ENCODE data around the gene PSEN2.

PSEN2 gene

DNA sequence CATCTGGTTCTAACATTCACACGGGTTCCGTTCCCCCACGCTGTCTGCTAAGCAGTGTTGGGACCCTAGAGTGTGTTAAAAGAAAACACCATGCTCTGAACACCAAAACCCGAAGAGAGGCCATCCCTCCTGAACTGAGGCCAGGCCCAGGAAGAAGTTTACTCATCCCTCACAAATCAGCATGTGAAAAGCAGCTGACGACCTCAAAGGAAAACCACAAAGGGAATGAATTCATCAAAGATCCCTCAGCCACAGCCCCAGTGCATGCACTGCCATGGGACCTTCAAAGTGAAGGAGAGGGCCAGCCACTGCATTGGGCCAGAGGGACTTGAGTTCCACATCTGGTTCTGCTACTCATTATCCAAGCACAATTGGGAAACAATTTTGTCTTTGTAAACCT is 7.0 kb upstream of the PSEN2 start:
- no peaks in the 10 kb centered on the region for H3K9me3 ChIP-seq
- peak overlapping the region; percentile 70 for H3K4me2 ChIP-seq
- no peaks in the 10 kb centered on the region; the same call in 1 of the 2 replicates for H3K27me3 ChIP-seq
- no peak overlapping the region for H3K9ac ChIP-seq
- no peak for TF ChIP-seq Cebpa-rat (IDR thresholded peaks at IDR 0.05)
- no peaks in the 10 kb centered on the region for H4K20me1 ChIP-seq
- H3K27ac ChIP-seq: no peak overlapping the region
- peaks cover 28% of the 10 kb centered on the region for H3K4me1 ChIP-seq
- H3K36me3 ChIP-seq: no peaks in the 10 kb centered on the region
- H3K4me3 ChIP-seq: no peak overlapping the region

DNA sequence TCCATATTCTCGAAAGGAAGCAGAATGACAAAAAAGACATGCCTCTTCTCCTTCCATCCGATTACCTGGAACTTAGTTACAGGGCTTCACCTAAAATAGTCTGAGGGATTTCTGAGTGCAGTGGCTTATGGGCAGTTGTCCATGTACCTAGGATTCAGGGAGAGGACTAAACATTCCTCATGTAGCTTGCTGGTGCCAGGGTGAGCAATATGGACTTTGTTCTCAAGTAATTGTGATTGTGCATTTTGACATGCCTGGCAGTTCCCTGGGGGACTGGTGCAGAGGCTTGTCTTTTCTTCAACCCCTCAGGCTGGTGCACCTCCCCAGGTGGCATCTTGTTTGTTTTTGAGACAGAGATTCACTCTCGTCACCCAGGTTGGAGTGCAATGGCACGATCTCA is 6.1 kb upstream of the PSEN2 start:
- Histone ChIP-seq H3K4me3 (no peak overlapping the region), H3K4me2 (peak overlapping the region; percentile 70), H3K9me3 (no peaks in the 10 kb centered on the region; the same call in 1 of the 2 replicates), H3K9ac (no peak overlapping the region), H3K27ac (no peak overlapping the region), H3K4me1 (peaks cover 28% of the 10 kb centered on the region), H3K27me3 (peaks cover 4% of the 10 kb centered on the region; the same call in 1 of the 2 replicates), H3K36me3 (no peaks in the 10 kb centered on the region), H4K20me1 (no peaks in the 10 kb centered on the region)
- no peak for TF ChIP-seq Cebpa-rat (IDR thresholded peaks at IDR 0.05)

DNA sequence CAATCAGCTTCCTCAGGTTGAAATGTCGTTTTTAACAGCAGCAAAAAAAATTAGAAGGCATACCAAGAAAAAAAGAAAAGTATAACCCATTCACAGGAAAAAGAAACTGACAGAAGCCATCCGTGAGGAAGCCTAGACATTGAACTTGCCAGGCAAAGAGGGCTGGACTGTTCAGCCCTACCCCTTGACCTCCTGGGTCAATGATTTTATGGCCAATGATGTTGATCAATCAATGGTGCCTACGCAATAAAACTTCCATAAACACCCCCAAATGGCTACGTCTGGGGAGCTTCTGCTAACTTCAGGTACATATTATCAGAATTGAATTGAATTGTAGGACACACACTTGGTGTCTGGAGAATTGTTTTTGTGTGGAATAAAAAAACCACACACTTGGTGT is 4.8 kb upstream of the PSEN2 start:
- TF ChIP-seq Cebpa-rat (IDR thresholded peaks at IDR 0.05): no peak
- no peaks in the 10 kb centered on the region; the same call in 1 of the 2 replicates for H3K9me3 ChIP-seq
- no peaks in the 10 kb centered on the region for H4K20me1 ChIP-seq
- no peaks in the 10 kb centered on the region for H3K36me3 ChIP-seq
- H3K9ac ChIP-seq: no peak overlapping the region
- H3K4me1 ChIP-seq: peaks cover 35% of the 10 kb centered on the region
- no peak overlapping the region for H3K4me2 ChIP-seq
- H3K27ac ChIP-seq: no peak overlapping the region
- no peak overlapping the region for H3K4me3 ChIP-seq
- H3K27me3 ChIP-seq: peaks cover 17% of the 10 kb centered on the region

DNA sequence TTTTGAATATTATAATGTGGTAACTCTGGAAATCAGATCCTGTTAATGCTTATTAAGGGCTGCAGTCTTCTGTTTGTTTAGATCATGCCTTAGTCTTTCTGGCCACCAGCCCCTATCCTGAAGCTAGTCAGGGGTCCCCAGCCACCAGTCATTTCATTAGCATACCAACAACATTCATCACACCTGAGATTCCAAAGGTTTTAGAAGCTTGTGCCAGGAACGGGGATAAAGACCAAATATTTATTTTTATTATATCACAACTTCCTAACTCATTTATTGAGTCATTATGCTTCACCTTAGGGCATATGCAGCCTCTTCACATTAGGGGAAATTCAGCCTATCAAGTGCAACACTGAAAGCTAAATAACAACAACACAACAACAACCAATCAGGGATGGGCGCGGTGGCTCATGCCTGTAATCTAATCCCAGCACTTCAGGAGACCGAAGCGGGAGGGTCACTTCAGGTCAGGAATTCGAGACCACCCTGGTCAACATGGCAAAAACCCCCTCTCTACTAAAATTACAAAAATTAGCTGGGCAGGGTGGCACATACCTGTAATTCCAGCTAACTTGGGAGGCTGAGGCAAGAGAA is 2.9 kb upstream of the PSEN2 start:
- H3K4me3 ChIP-seq: no peak overlapping the region
- no peak for TF ChIP-seq Cebpa-rat (IDR thresholded peaks at IDR 0.05)
- H3K9me3 ChIP-seq: no peaks in the 10 kb centered on the region; the same call in 1 of the 2 replicates
- H3K27ac ChIP-seq: no peak overlapping the region
- no peak overlapping the region for H3K4me2 ChIP-seq
- no peak overlapping the region for H3K9ac ChIP-seq
- H4K20me1 ChIP-seq: no peaks in the 10 kb centered on the region
- peaks cover 36% of the 10 kb centered on the region for H3K27me3 ChIP-seq
- H3K36me3 ChIP-seq: no peaks in the 10 kb centered on the region
- peaks cover 47% of the 10 kb centered on the region for H3K4me1 ChIP-seq

DNA sequence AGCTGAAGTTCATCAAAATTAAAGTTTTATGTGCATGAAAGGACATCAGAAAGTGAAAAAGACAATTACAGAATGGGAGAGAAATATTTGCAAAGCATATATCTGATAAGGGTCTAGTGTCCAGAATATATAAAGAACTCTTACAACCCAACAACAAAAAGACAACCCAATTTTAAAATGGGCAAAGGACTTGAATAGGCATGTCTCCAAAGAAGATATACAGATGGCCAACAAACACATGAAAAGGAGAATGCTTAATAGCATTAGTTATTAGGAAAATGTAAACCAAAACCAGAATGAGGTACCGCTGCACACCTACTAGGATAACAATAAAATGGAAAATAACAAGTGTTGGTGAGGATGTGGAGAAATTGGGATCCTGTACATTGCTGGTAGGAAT is 1.7 kb upstream of the PSEN2 start:
- H3K36me3 ChIP-seq: no peaks in the 10 kb centered on the region
- no peaks in the 10 kb centered on the region for H4K20me1 ChIP-seq
- no peak overlapping the region for H3K4me3 ChIP-seq
- H3K9ac ChIP-seq: no peak overlapping the region
- H3K27me3 ChIP-seq: peaks cover 38% of the 10 kb centered on the region
- no peak overlapping the region for H3K27ac ChIP-seq
- H3K4me1 ChIP-seq: peaks cover 35% of the 10 kb centered on the region
- no peak overlapping the region for H3K4me2 ChIP-seq
- no peaks in the 10 kb centered on the region; the same call in 1 of the 2 replicates for H3K9me3 ChIP-seq
- TF ChIP-seq Cebpa-rat (IDR thresholded peaks at IDR 0.05): no peak

DNA sequence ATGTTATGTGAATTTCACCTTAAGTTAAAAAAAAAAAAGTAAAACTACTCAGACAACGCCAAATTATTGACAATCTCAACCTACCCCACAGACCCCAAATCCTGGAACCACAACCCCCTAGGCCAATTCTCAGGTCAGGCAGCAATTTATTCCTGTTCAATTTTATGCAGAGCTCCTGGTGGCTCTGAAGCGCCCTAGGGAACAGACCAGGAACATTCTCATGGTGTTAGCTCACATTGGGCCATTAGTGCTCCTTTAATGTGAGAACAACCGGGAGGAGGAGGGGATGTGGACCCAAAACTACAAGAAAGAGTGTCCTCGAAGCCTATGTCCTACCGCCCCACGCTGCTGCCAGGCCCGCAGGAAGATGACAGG is 403 bp upstream of the PSEN2 start:
- no peaks in the 10 kb centered on the region for H4K20me1 ChIP-seq
- H3K36me3 ChIP-seq: no peaks in the 10 kb centered on the region
- no peak overlapping the region for H3K9ac ChIP-seq
- H3K4me2 ChIP-seq: peak overlapping the region; percentile 99
- no peak for TF ChIP-seq Cebpa-rat (IDR thresholded peaks at IDR 0.05)
- H3K4me3 ChIP-seq: peak overlapping the region; percentile 83
- H3K9me3 ChIP-seq: no peaks in the 10 kb centered on the region; the same call in 1 of the 2 replicates
- peaks cover 35% of the 10 kb centered on the region for H3K4me1 ChIP-seq
- H3K27ac ChIP-seq: no peak overlapping the region
- H3K27me3 ChIP-seq: peaks cover 38% of the 10 kb centered on the region

DNA sequence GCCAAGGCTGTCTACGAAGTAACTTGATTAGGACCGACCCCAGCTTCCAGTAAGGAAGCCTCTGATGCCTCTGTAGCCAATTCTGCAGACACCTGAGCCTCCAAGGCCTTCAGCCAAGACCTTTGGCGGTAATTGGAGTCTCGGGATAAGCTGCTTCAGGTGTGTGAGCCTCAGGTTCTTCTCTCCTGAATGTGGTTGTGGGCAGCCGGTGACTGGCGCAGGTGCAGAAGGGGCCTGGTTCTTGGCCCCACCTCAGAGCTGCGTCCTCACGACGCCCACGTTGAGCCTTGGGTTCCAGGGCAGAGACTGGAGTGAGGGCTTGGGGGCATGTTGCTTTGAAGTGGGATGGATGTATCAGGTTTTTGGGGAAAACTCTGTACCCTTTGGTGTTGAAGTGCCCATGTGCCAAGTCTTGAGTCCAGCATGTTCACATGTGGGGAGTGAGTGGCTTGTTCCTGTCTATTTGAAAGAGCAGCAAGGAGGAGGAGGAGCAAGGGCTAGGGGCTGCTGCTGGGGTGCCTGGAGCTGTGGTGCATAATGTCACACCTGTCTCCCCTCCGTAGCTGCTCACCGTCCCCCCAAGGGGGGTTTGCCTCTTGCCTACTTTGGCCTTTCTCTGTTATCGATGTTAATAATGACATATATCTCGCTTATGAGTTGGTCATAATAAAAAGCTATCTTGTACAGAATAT is 1.4 kb downstream of the PSEN2 start:
- H3K9ac ChIP-seq: no peak overlapping the region
- peak overlapping the region; percentile 83; the same call in 1 of the 2 replicates for H3K4me3 ChIP-seq
- no peaks in the 10 kb centered on the region for H4K20me1 ChIP-seq
- TF ChIP-seq Cebpa-rat (IDR thresholded peaks at IDR 0.05): no peak
- H3K4me1 ChIP-seq: peaks cover 40% of the 10 kb centered on the region
- H3K27me3 ChIP-seq: peaks cover 38% of the 10 kb centered on the region
- no peaks in the 10 kb centered on the region for H3K36me3 ChIP-seq
- H3K4me2 ChIP-seq: peak overlapping the region; percentile 99
- no peak overlapping the region for H3K27ac ChIP-seq
- H3K9me3 ChIP-seq: no peaks in the 10 kb centered on the region; the same call in 1 of the 2 replicates

DNA sequence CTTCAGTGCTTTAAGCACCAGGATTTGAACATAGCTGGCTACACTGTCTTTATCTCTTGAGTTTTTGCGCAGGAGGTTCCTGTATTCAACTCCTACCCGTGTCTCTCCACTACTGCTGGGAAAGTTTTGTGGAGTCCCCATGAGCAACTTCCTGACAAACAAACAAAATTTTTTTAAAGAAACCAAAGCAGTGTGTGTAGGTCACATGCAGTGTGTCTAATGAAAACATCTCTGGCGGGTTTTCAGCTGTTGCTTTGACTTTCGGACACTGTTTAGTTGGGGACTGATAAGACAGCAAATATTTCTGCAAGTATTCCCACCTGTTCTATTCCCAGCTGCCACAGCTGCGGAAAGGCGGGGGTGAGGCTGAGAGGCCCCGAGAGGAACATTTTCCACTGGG is 2.0 kb downstream of the PSEN2 start:
- no peak overlapping the region for H3K27ac ChIP-seq
- H3K4me2 ChIP-seq: no peak overlapping the region
- H3K9me3 ChIP-seq: no peaks in the 10 kb centered on the region; the same call in 1 of the 2 replicates
- H4K20me1 ChIP-seq: no peaks in the 10 kb centered on the region
- TF ChIP-seq Cebpa-rat (IDR thresholded peaks at IDR 0.05): no peak
- H3K9ac ChIP-seq: no peak overlapping the region
- H3K4me1 ChIP-seq: peaks cover 40% of the 10 kb centered on the region
- H3K36me3 ChIP-seq: no peaks in the 10 kb centered on the region; the same call in 1 of the 2 replicates
- H3K27me3 ChIP-seq: peaks cover 38% of the 10 kb centered on the region
- H3K4me3 ChIP-seq: no peak overlapping the region

DNA sequence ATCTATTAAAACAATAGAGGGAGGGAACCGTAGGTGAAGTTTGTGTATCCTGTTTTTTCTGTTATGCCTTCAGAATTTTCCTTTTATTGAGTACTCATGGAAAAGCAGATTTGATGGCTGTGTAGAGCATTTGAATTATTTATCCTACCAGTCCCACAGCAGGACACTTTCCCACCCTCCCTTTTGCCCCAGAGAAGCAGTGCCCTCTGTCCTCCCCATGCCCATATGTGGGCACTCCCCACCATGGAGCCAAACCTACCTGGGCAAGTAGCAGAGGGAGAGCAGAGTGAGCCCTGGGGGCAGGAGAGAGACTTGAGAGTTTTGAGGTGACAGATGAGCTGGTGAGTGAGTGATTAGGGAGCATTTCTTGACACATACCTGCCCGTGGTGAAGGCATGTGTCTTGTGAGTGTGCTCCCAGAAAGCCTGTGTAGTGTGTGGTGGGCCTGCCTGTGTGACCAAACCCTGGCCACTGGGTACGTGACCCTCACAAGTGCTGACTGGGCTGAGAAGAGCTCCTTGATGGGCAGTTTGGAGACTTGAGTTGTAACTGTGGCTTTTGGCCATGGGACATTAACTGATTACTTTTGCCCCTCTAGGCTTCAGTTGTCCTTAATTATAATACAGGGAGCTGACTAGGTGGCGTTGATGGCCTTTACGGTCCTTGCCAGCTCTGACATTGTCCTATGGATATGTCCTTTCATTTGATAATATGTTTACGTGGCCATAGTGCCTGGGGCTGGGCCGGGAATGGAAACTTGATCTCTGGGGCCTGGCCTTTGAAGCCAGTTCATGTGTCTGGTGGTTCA is 3.6 kb downstream of the PSEN2 start:
- TF ChIP-seq Cebpa-rat (IDR thresholded peaks at IDR 0.05): no peak
- no peak overlapping the region for H3K9ac ChIP-seq
- H3K9me3 ChIP-seq: no peaks in the 10 kb centered on the region; the same call in 1 of the 2 replicates
- peaks cover 37% of the 10 kb centered on the region for H3K27me3 ChIP-seq
- peaks cover 40% of the 10 kb centered on the region for H3K4me1 ChIP-seq
- H4K20me1 ChIP-seq: no peaks in the 10 kb centered on the region
- peak overlapping the region; percentile 35; the same call in 1 of the 2 replicates for H3K4me2 ChIP-seq
- no peak overlapping the region for H3K4me3 ChIP-seq
- no peaks in the 10 kb centered on the region; the same call in 1 of the 2 replicates for H3K36me3 ChIP-seq
- H3K27ac ChIP-seq: no peak overlapping the region
